Measurements from ENCODE around the gene SLC25A21.

Gene SLC25A21

DNA sequence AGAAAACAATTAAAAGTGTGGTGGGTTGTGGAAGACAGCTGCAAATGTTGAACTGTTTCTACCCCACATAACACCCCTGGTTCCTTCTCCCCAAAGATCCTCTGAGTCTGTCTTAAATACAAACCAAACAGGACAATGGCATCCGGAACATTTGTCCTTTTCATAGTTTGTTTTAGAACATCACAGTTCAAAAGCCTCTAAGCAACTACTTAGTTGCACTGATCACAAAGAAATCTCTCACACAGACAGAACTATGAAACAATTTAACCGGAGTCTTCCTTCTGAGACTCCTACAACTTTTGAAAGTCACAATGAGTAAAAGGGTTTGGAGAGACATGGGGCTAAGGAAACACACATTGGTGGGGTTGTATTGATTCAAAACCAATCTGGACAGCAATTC, 125.6 kb downstream of the SLC25A21 start:
- H3K4me3 ChIP-seq (ENCODE audit: low read length) = no peak overlapping the region
- DNase-seq (ENCODE audit: low read depth) = no peak
- TF ChIP-seq, protein P1, sequence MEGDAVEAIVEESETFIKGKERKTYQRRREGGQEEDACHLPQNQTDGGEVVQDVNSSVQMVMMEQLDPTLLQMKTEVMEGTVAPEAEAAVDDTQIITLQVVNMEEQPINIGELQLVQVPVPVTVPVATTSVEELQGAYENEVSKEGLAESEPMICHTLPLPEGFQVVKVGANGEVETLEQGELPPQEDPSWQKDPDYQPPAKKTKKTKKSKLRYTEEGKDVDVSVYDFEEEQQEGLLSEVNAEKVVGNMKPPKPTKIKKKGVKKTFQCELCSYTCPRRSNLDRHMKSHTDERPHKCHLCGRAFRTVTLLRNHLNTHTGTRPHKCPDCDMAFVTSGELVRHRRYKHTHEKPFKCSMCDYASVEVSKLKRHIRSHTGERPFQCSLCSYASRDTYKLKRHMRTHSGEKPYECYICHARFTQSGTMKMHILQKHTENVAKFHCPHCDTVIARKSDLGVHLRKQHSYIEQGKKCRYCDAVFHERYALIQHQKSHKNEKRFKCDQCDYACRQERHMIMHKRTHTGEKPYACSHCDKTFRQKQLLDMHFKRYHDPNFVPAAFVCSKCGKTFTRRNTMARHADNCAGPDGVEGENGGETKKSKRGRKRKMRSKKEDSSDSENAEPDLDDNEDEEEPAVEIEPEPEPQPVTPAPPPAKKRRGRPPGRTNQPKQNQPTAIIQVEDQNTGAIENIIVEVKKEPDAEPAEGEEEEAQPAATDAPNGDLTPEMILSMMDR (IDR thresholded peaks at IDR 0.05; ENCODE audit: insufficient read depth, low read depth, low read length, missing control alignments) = no peak

DNA sequence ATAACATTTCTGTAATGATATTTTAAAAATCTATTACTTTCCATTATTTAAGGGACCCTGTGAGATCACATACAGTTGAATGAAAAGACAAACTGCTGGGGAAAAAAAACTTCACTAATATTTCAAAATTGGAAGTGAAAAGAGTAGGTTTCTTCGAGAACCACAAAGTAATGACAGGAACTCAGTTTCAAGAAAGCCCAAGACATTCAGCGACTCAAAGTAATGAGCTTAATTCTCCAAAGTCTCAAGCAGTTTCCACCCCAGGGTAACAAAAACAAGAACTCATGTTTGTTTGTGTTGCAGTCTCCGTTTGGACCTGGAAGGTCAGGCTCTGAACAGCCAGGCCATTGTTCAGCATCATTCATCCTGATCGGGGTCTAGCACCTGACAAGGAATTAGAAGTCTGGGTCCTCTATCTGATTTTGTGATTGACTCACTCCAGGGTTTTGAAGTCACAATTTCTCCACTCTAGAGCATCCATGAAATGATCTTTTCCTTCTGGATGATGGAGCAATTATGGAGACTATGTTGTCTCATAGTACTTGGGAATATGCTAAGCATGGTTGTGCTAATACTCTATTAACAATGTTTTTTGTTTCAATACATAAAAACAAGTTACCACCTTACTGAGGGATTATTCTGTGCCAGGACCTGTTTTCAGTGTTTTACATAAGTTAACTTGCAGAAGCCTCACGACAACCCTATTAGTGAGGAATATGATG, 126.9 kb downstream of the SLC25A21 start:
- TF ChIP-seq, protein P1 (IDR thresholded peaks at IDR 0.05; ENCODE audit: insufficient read depth, low read depth, low read length, missing control alignments) = no peak
- no peak for DNase-seq (ENCODE audit: low read depth)
- H3K4me3 ChIP-seq (ENCODE audit: low read length) = no peak overlapping the region

DNA sequence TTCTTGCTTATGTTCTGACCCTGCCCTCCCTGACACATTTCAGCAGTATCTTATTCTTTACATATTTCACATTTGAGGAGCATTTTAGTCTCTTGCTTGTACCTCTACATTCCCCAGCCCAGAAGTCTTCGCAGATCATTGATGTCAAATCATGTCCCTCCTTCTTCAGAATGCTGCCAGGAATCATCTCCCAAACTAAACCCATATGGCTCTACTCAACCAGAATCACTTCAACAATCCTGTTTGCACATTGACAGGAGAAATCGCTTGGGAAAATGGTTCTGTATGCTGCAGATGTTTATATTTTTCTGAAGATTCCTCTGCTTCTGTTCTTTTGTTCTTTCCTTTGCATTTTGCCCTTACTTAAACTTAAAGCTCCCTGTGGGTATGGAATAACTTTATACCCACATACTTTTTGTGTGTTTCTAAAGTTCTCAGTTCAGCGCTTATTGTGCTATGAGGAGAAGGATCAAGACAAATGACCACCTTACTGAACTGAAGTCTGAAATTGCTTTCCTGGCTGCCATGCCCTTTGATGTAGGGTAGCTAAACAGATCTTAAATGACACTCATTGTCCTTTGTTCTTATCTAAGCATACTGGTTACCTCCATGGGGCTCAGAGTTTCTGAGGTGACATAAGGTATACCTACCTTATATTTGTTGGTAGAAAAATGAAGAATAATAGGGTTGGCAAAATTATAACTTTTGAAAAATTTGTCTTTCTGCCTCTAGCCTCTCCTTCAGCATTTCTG, 134.6 kb downstream of the SLC25A21 start:
- no peak overlapping the region for H3K4me3 ChIP-seq (ENCODE audit: low read length)
- DNase-seq (ENCODE audit: low read depth) = no peak

DNA sequence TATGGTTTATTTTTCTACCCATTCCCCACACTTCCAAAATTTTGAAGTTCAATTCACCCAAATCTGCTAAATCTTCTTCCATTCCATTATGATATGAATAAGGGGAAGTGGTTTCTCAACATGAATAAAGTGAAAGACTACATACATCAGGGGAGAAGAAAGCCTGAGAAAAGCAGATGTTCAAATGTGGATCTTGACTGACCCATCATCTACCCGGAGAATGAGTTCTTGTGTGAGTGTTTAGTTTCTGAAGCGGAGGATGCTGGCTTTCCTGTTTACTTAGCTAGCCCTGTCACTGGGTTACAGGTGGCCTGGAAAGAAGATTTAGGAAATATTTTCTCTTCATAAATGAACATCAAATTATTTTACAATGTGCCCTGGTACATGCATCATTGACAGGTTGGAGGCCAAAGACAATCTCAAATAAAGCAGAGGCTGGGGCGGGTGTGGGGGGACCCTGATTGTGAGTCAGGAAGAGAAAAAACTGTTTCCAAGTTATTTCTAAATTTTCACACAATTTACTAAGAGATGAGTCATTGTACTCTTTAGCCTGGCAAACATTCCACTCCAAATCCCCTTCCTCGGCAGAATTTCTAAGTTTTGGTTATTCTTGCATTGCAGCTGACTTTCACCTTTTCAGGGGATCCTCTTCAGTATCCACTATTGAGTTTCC, 135.6 kb downstream of the SLC25A21 start:
- TF ChIP-seq, protein P1 (IDR thresholded peaks at IDR 0.05; ENCODE audit: insufficient read depth, low read depth, low read length, missing control alignments) = no peak
- no peak for DNase-seq (ENCODE audit: low read depth)
- H3K4me3 ChIP-seq (ENCODE audit: low read length) = no peak overlapping the region

More for the DNA sequence above, 134.6 kb downstream of the SLC25A21 start:
- TF ChIP-seq, protein P1 (IDR thresholded peaks at IDR 0.05; ENCODE audit: insufficient read depth, low read depth, low read length, missing control alignments) = no peak

DNA sequence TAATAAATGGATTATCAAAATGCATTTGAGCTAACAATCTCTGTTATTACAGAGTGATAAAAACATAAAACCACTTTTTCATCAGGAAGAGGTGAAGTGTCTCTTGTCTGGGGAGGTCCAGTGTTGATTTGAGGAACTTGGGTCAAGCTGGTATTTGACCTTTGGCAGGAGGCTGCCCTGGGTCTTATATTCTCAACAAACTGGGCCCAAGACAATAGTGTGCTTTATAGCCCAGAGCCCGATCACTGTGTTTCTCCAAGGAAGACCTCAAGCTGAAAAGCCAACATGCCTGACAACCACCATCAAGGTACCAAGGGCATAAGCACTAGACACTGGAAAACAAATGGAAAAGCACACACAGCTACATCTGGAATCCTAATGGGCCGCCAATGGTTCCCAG, 137.0 kb downstream of the SLC25A21 start:
- TF ChIP-seq, protein P1 (IDR thresholded peaks at IDR 0.05; ENCODE audit: insufficient read depth, low read depth, low read length, missing control alignments) = no peak
- no peak for DNase-seq (ENCODE audit: low read depth)
- no peak overlapping the region for H3K4me3 ChIP-seq (ENCODE audit: low read length)

DNA sequence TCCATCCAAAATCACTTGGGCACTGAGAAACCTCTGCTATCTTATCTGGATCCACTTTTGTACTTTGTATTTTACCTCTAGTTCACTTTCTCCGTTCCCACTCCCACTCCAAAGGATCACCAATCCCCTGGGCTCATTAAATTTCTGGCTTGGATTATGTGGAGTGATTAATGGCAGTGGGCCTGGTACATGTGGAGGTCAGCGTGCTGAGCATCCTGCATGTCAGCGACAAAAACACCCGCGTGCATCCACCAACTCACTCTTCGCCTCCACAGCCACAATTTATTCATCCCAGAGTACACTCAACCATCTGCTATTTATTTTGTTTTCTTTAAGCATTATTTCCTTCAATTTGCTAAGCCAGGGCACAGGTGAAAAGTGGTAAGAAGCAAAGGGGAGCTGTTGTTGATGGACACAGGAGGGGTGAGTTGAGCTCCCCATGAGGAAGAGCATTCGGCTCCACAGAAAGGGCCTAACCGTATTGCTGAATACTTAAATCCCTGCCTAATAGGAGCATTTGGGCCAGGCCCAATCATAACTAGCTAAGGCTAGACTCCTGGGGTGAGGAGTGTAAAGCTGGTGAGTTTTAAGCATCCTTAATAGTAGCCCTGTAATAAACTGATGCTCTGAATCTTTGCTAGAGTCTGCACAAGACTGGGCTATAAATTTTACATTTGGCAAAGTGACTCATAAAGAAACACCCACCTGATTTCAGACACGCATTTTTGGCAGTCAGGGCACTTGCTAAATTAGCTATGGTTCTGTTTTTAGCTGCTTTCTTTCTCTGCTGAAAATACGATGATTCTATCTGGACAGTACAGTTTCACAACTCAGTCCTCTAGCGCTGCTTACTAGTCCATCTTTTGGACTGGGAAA, 137.8 kb downstream of the SLC25A21 start:
- no peak for DNase-seq (ENCODE audit: low read depth)
- TF ChIP-seq, protein P1 (IDR thresholded peaks at IDR 0.05; ENCODE audit: insufficient read depth, low read depth, low read length, missing control alignments) = no peak
- H3K4me3 ChIP-seq (ENCODE audit: low read length) = no peak overlapping the region

All from epithelial cell of esophagus (primary cell).